GM19025 (cell line): ENCODE results near the gene ELOVL5.
A peak's percentile ranks its signal among the peaks of the same experiment; 100 is the strongest.
"Not testable (repeated sequence)": the region's sequence is repeated elsewhere in the genome, so short reads cannot be mapped to it uniquely, and the experiment has no call there.

Experiments used
- ATAC-seq: cut with Tn5 transposase; IDR thresholded peaks from one replicate; pipeline ENCODE4 v1.9.1; 2021; ENCODE audit warnings: mild to moderate bottlenecking, low read depth, moderate library complexity; ENCODE audit not compliant: unreplicated experiment

ELOVL5 gene

GRCh38 chr6:53348371-53349208, at the start of gene ELOVL5:
Gene ELOVL5 (minus strand): TSS chr6:53348950. CDS start chr6:53295699, 53,251 bp downstream.
- ATAC-seq: peak; percentile 70

DNA sequence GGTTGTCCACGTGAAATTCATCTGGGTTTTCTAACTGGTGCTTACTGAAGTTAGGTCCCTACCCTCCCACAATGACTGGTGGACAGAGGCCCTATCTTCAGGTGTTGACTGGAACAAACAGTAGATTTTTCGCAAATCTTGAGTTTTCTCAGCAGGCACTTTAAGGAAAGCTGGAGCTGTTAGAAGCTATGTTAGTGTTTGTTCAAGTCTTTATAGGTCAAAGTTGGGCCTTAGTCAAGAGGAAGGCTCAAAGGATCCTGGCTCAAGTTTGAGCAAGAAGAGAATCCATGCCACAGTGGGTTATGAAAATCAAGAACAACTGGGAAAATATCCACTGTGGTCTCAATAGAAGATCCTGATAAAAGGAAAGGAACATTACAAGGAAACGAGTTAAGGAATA, 48.5 kb upstream of the ELOVL5 start:
- ATAC-seq: no peak

- ATAC-seq: no peak
These were observed 47.2 kb upstream of the ELOVL5 start for GRCh38 chr6:53395986-53396385.

DNA sequence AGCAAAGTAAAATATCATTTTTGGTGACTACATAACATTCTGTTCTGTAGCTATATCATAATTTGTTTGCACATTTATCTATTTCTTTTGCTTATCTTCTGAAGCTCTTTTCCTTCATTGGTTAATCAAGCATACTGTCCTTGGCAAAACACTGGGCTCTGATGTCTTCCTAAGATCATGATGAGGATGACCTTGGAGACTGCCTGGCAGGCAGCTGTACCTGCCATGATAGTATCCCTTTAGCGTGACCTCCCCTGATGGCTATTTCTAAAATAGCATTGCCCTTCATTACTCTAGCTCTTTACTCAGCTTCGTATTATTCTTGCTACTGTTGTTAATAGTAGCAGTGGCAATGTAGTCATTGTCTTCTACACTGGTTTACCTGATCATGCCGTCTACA, 46.0 kb upstream of the ELOVL5 start:
- no peak for ATAC-seq

- ATAC-seq: no peak
These were observed 42.4 kb upstream of the ELOVL5 start for GRCh38 chr6:53391170-53391569.

GRCh38 chr6:53390010-53390409, 41.3 kb upstream of the ELOVL5 start:
- no peak for ATAC-seq

- not testable (repeated sequence) for ATAC-seq
These were observed 39.9 kb upstream of the ELOVL5 start for GRCh38 chr6:53388615-53389014.

DNA sequence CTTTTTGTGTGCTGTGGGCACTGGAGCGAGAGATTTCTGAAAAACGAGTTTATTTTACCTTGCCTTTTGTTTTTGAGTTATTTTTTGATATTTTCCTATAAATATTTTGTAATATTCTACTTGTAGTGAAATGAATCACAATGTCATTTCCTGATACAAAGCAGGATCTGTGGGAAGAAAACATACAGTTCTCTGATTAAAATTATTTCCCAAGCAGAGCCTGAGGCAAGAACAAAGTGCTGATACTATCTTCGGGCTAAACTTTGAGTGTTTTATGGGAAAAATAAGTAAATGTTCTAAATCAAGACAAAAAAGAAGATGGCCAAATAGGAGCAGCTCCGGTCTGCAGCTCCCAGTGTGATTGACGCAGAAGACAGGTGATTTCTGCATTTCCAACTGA, 33.7 kb upstream of the ELOVL5 start:
- no peak for ATAC-seq

DNA sequence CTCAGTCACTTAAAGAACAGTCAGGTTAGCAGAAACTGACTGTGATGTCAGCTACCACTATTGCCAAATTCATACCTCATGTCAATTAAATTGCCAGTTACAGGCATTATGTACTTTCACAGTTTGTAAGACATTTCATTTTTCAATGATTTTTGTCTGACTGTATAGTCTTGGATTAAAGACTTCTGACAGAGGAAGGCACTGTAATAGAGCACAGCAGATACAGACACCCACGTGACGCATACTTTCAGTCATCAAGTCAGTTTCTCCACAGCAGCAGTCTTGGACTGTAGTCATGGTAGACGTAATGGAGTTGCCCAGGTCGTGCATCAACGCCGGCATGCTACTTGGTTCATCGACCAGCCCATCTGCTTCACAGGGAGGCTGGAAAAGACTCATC, 29.5 kb upstream of the ELOVL5 start:
- no peak for ATAC-seq

DNA sequence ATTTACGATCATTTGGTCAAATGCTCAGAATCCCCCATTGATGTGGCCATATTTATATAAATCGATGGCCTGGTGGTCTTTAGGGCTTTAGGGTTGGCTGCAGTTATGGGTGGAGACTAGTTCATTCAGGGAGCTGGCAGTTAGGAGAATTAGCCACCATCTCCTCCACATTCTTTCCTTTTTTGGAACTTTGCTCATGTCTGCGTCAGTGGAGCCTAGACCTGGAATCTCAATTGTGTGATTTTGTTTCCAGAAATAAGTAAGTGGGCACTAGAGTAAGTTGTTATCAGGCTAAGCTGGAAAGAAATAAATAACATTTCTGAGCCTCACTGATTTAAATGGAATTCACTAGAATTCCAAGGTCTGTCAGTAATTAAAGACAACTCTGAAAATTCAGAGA, 29.0 kb upstream of the ELOVL5 start:
- ATAC-seq: no peak

- ATAC-seq: no peak
These were observed 28.5 kb upstream of the ELOVL5 start for GRCh38 chr6:53377289-53377688.

GRCh38 chr6:53376661-53377226, 28.0 kb upstream of the ELOVL5 start:
- ATAC-seq: no peak

- no peak for ATAC-seq
These were observed 27.1 kb upstream of the ELOVL5 start for GRCh38 chr6:53375847-53376246.

GRCh38 chr6:53373638-53374037, 24.9 kb upstream of the ELOVL5 start:
- ATAC-seq: no peak

DNA sequence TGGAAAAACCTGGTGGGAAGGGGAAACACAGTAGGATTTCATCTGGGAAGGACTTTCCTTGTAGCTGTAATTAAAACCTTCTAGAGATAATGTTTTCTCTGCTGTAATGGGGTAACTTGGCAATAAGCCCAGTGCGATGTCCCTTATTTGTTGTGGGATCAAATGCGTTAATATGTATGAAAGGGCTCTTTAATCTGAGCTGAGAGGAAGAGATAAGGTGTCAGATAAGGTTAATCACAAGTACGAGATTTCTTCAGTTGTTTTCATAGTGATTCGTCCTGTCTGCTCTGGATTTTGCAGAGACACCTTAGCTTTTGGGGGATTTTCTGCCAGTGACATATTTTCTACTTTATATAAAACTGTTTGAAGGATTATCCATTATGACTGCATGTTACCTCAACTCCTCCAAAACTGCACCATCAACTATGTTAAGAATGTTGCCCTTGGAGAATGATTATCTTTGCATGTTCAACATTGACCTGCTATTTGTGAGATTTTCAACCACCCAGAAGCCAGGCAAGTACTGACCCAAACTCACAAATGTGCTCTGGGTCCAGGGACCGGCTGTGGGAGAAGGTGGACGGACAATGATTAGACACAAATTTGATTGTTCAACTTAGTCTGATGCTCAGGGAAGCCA, 21.2 kb upstream of the ELOVL5 start:
- ATAC-seq: no peak

DNA sequence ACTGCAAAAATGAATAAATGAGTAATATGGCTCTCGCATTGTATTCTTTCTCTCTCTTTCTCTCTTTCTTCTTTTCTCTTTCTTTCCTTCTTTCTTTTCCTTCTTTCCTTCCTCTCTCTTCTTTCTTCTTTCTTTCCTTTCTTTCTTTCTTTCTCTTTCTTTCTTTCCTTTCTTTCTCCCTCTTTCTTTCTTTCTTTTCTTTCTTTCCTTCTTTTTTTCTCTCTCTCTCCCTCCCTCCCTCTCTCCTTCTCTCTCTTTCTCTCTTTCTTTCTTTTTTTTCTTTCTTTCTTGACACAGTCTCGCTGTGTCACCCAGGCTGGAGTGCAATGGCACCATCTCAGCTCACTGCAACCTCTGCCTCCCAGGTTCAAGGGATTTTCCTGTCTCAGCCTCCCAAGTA, 20.3 kb upstream of the ELOVL5 start:
- ATAC-seq: no peak

DNA sequence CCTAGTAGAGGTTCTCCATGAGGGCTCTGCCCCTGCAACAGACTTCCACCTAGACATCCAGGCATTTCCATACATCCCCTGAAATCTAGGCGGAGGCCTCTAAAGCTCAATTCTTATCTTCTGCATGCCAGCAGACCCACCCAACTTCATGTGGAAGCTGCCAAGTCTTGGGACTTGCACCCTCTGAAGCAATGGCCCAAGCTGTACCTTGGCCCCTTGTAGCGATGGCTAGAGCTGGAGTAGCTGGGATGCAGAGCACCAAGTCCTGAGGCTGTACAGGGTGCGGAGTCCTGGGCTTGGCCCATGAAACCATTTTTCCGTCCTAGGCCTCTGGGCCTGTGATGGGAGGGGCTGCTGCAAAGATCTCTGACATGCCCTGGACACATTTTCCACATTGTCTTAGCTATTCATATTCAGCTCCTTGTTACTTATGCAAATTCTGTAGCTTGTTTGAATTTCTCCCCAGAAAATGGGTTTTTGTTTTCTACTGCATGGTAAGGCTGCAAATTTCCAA, 17.4 kb upstream of the ELOVL5 start:
- ATAC-seq: no peak

- ATAC-seq: no peak
These were observed 14.8 kb upstream of the ELOVL5 start for GRCh38 chr6:53363341-53364079.

- ATAC-seq: no peak
These were observed 12.8 kb upstream of the ELOVL5 start for GRCh38 chr6:53361549-53362031.

DNA sequence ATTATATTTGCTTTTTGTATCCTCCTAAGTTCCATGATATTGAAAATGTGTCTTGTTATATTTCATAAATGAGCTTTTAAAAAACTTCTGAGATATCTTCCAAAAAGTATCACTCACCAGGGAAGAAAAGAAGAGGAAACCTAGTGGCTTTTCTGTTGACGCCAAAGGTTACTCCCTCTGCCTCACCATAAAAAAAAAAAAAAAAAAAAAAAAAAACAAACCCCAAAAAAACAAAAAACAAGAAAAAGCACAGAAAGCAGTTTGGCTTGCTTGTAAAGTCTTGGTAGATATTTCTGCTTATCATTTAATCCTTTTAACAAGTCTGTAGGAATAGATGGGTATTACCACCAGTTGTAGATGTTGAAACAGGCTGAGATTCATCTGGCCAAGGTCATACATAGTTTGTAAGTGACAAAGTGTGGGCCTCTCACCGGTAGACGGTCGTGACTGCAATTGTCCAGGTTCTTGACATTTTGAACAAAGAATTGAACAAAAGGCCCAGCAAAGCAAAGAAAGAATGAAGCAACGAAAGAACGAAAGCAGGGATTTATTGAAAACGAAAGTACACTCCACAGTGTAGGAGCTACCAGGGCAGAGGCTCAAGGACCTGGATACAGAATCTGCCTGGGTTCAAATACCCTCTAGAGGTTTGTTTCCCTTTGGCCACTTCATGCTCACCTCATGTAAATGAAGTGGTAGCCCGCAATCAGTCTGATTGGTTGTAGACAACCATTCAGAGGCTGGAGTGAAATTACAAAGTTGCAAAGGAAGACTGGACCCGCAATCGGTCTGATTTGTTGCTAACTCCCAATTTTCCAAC, 11.6 kb upstream of the ELOVL5 start:
- no peak for ATAC-seq
